Measurements from ENCODE around the gene BIK.

Gene BIK

DNA sequence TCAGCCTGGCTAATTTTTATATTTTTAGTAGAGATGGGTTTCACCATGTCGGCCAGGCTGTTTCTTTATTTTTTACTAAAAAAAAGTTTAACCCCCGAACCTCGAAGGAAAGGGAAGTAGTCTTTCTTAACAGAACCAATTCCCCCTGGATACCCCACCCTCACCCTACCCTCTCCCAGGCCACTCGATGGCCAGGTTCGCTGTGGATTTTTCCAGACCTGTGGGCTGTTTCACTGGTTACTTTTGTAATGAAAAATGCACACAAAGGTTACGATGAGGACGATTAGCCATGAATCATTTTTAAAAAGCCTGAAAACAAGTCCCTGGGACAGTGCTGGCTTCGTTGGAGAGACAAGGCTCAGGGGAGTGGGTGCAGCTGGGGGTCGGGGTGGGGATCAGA is 43.3 kb downstream of the BIK start:
- H3K4me3 ChIP-seq (replicated peaks; ENCODE audit: low read depth, low read length), result no peak overlapping the region
- DNase-seq (ENCODE audit: low read depth), result no peak
- TF ChIP-seq, protein P1, sequence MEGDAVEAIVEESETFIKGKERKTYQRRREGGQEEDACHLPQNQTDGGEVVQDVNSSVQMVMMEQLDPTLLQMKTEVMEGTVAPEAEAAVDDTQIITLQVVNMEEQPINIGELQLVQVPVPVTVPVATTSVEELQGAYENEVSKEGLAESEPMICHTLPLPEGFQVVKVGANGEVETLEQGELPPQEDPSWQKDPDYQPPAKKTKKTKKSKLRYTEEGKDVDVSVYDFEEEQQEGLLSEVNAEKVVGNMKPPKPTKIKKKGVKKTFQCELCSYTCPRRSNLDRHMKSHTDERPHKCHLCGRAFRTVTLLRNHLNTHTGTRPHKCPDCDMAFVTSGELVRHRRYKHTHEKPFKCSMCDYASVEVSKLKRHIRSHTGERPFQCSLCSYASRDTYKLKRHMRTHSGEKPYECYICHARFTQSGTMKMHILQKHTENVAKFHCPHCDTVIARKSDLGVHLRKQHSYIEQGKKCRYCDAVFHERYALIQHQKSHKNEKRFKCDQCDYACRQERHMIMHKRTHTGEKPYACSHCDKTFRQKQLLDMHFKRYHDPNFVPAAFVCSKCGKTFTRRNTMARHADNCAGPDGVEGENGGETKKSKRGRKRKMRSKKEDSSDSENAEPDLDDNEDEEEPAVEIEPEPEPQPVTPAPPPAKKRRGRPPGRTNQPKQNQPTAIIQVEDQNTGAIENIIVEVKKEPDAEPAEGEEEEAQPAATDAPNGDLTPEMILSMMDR (IDR thresholded peaks at IDR 0.05; ENCODE audit: low read length, missing control alignments), result no peak

DNA sequence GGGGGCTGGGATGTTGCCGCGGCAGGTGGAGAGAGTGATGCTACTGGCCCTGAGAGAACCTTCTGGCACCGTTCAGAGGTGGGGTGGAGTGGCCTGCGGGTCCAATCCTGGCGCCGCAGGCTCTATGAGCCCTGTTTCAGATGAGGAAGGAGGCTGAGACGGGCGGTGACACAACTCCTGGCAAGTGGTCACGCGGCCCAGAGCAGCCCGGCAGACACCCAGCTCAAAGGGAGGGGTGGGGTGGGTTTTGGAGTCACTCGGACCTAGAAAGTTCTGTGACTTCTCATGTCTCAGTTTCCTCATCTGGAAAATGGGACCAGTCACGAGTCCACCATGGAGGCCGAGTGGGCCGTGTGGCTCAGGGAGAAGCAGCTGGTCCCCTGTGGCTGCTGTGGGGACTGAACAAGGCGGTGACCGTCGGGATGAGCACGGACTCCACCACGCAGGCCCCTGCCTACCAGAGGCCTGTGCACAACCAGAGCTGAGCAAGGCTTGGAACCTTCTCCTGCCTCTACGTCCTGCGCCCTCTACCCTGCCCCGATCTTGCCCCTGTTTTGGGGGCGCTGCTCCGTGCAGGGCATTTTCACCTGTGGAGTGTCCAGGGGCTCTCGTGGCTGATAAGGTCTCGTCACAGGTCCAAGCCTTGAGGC is 44.5 kb downstream of the BIK start:
- no peak for DNase-seq (ENCODE audit: low read depth)
- TF ChIP-seq, protein P1 (IDR thresholded peaks at IDR 0.05; ENCODE audit: low read length, missing control alignments), result no peak
- H3K4me3 ChIP-seq (replicated peaks; ENCODE audit: low read depth, low read length), result no peak overlapping the region

- TF ChIP-seq, protein P1 (IDR thresholded peaks at IDR 0.05; ENCODE audit: low read length, missing control alignments), result no peak
- no peak for DNase-seq (ENCODE audit: low read depth)
- no peak overlapping the region for H3K4me3 ChIP-seq (replicated peaks; ENCODE audit: low read depth, low read length)
Observed at GRCh38 chr22:43155789-43156188, 45.2 kb downstream of the BIK start.

DNA sequence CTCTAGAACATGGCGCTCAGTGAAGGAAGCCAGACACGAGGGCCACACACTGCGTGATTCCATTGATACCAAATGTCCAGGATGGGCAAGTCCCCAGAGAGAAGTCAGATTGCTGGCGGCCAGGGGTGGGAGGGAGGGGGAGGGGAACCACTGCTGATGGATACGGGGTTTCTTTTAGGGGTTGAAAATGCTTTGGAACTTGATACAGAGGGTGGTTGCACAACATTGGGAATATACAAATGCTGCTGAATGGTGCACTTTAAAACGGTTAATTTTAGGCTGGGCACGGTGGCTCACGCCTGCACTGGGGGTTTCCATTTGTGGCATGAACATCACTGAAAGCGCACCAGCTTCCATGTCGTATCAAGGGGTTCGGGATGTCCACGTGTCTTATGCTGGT is 45.9 kb downstream of the BIK start:
- no peak for DNase-seq (ENCODE audit: low read depth)
- TF ChIP-seq, protein P1 (IDR thresholded peaks at IDR 0.05; ENCODE audit: low read length, missing control alignments), result no peak
- H3K4me3 ChIP-seq (replicated peaks; ENCODE audit: low read depth, low read length), result no peak overlapping the region

- DNase-seq (ENCODE audit: low read depth), result no peak
- TF ChIP-seq, protein P1 (IDR thresholded peaks at IDR 0.05; ENCODE audit: low read length, missing control alignments), result no peak
- no peak overlapping the region for H3K4me3 ChIP-seq (replicated peaks; ENCODE audit: low read depth, low read length)
Observed at GRCh38 chr22:43157874-43158546, 47.5 kb downstream of the BIK start.

- TF ChIP-seq, protein P1 (IDR thresholded peaks at IDR 0.05; ENCODE audit: low read length, missing control alignments), result no peak
- no peak for DNase-seq (ENCODE audit: low read depth)
- H3K4me3 ChIP-seq (replicated peaks; ENCODE audit: low read depth, low read length), result no peak overlapping the region
Observed at GRCh38 chr22:43158778-43159483, 48.4 kb downstream of the BIK start.
